Breast epithelium (tissue), 3 donors: ENCODE data around the gene CAMKK2.

Experiments
- CTCF ChIP-seq, 3 donors: fragments of 450-650 bp; IDR thresholded peaks; one replicate each; pipeline ENCODE4 v1.5.1; 2016 to 2017; ENCODE audit warnings: antibody characterized with exemption in 3 of 3, mild to moderate bottlenecking in 3 of 3, moderate library complexity in 3 of 3
- POLR2AphosphoS5 ChIP-seq, 3 donors: sonication (generic); formaldehyde crosslinking; IDR thresholded peaks; one replicate each; pipeline ENCODE4 v1.6.1; 2017; ENCODE audit warnings: antibody characterized with exemption in 3 of 3

DNA sequence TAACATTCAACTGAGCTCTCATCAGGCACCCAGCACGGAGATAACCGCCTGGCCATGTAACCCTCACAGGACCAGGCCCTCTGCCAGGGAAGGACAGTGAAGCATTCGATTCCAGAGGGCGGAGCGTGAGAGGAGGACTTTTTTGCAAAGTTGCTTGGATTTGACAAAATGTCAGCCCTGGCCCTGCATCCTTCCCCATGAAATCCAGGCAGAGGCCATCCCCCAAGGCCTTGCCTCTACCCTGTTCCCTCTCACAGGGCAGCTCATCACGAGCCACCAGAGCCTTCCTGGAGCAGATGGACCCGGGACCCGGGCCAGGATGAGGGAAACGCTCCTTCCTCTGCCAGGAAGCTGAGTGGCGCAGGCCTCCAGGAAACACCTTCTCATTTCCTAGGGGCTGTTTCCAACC, 17.0 kb downstream of the CAMKK2 start:
- TF ChIP-seq POLR2AphosphoS5 (IDR thresholded peaks at IDR 0.05): peak in 1 of 3 donors; percentile 28
- no peak for TF ChIP-seq CTCF (IDR thresholded peaks at IDR 0.05)
